Ishikawa (cell line): ENCODE measurements around the gene JPH3.

Experiments used
- CEBPB ChIP-seq: IDR thresholded peaks from 2 replicates; pipeline ENCODE4 v1.6.1; 2012
- CREB1 ChIP-seq: IDR thresholded peaks from 2 replicates; pipeline ENCODE4 v1.6.1; 2012; ENCODE audit warnings: low read depth
- TAF1 ChIP-seq: IDR thresholded peaks from 2 replicates; pipeline ENCODE4 v1.6.1; 2012; ENCODE audit warnings: low read depth, mild to moderate bottlenecking
- TEAD4 ChIP-seq: IDR thresholded peaks from 2 replicates; pipeline ENCODE4 v1.6.1; 2012
- TF ChIP-seq, protein P1 (sequence below): IDR thresholded peaks from 2 replicates; pipeline ENCODE4 v1.6.1; 2012

DNA sequence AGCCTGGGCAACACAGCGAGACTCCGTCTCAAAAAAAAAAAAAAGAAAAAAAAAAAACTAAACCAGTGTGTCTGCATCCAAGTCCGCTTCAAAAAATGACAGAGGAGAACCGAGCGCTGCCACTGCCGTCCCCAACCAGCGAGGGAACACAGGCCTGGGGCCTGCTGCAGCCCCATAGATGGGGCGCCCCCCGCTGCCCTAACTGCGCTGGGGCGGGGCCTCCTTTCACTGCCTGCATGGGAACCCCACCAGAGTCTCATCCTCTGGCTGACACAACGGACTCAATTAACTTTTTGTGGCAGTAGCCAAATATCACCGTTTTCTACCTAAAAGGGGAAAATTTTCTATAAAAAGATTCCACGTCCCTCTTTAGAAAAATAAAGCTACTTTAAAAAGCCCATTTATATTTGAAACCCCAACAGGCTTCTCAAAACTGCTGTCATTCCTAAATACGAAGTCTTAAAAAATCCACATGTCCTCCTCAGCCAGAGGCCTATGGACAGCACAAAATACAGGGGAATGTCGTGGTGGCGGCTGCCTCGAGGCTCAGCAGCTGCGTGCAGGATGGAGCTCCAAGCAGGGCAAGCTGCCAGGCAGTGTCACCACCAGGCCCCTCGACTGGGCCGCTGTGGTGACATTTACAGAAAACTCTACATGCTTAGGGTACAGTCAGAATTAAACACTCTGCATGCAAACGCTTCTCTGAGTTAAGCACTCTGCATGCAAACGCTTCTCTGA is 133.1 kb downstream of the JPH3 start:
- TF ChIP-seq, protein P1, sequence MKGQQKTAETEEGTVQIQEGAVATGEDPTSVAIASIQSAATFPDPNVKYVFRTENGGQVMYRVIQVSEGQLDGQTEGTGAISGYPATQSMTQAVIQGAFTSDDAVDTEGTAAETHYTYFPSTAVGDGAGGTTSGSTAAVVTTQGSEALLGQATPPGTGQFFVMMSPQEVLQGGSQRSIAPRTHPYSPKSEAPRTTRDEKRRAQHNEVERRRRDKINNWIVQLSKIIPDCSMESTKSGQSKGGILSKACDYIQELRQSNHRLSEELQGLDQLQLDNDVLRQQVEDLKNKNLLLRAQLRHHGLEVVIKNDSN = no peak
- TF ChIP-seq TAF1 (no peak), CEBPB (no peak), TEAD4 (no peak), CREB1 (no peak)
